Stimulated activated CD4-positive, alpha-beta T cell treated with anti-CD3 and anti-CD28 coated beads, Interleukin-2, amount 100 ng/mL, for 48 hours (primary cell): Measurements from ENCODE around the gene SRRD.
"Not testable (repeated sequence)": the region's sequence is repeated elsewhere in the genome, so short reads cannot be mapped to it uniquely, and the experiment has no call there.

Experiments
- DNase-seq, 2 donors: peaks; one replicate each; pipeline ENCODE4 v3.0.0-alpha.2; 2020

Gene SRRD

GRCh38 chr22:26483439-26484359 is at the start of gene SRRD, which contains the start of gene HPS4:
TSS of gene SRRD (plus strand) at chr22:26483877. CDS start at chr22:26483891, 14 bp downstream.
TSS of gene HPS4 (minus strand) at chr22:26483783. CDS start at chr22:26481762, 2,021 bp downstream.
- DNase-seq = peak; percentile 90 to 91

DNA sequence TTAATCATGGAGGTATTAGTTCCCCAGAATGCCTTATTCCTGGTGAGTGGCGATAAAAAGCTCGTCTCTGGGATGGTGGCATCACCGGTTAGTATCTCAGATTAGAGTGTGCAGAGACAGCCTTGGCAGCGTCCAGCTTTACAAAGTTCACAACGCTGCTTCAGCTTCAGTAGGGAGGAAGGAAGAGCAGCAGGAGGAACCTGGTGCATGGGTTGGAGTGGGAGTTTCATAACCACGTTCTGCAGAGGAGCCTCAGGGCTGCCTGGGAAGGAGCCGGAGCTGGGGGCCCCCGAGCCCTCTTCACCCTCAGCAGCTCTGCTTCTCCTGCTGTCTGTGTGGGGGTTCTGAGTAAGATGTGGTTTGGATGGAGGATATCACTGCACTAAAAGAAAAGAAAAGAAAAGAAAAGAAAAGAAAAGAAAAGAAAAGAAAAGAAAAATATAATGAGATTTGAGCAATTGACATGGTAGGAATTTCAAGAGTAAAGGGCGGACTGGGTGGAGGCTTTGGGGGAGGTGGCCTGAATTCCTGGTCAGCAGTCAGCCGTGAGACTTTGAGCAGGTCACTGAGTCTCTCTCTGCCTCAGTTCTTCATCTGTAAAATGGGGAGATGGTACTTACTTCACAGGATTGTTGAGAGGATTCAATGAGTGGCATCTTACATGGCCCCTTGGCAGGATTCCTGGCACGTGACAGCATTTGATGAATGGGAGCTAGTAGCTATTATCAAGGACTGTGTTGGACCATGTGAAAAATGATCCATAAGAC is 48.2 kb upstream of the SRRD start:
- no peak for DNase-seq

DNA sequence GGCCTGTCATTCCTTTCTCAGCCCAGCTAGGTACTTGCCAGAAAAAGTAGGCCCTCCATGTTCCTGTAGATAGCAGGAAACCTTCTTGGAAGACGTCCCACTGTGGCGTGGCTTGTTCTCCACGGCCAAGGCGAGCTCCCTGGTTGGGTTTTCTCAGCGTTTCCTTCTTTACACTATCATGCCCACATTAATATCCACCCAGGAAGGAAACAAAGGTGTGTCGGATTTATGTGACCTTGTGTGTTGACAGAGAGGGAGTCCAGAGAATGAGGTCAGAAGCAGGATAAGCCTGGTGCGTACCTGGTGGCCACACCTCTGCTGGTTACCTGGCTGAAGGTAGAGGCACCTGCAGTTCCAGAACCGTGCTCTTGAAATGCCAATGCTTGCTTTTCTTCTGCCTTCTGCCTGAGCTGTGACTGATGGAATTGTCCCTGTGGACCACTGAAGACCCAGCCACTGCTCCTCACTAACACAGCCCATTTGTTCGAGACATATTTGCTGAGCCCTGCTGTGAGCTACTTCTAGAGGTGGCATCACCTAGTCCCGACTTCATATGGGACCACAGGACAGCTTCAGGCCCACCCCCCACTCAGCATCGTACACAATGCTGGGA is 46.7 kb upstream of the SRRD start:
- no peak for DNase-seq

DNA sequence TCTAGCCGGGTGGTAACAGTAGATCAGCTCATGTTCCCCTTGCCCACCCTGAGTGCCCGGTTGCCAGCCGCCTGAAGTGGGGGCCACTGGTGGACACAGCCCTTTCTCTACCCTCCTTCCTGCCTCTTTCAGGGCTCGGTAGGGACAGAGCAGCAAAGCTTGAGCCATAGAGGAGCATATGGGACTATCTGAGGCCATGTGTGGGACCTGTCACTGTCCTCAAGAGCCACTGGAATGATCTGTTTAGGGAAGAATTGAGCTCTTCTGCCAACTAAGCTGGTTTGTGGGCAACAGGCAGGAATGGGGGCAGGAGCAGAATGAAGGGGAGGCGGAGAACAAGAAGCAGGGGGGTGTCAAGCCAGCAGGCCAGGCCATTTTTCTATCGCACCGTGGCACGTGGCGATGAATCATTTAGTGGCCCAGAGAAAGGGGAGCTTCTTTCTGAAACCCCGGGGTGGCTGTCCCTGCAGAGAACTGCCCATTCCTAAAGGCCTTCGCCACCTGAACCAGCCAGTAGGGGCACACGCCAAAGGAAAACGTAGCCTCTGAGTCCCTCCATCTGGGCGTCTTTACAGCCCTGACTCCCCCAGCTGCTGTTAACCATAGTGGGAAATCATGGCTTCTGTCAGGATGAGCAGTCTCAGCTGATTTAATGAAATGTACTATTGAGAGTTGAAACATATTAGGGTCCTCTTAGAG is 45.8 kb upstream of the SRRD start:
- DNase-seq = no peak

DNA sequence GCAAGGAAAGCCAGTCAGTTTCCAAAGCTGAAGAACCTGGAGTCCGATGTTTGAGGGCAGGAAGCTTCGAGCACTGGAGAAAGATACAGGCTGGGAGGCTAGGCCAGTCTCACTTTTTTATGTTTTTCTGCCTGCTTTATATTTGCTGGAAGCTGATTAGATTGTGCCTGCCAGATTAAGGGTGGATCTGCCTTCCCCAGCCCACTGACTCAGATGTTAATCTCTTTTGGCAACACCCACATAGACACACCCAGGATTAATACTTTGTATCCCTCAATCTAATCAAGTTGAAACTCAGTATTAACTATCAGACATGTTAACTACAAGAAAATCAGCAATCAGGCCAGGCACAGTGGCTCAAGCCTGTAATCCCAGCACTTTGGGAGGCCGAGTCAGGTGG is 44.9 kb upstream of the SRRD start:
- DNase-seq = not testable (repeated sequence)

- DNase-seq = no peak
These were observed 44.1 kb upstream of the SRRD start for GRCh38 chr22:26439559-26439958.

GRCh38 chr22:26442086-26442756 is 41.5 kb upstream of the SRRD start:
- no peak for DNase-seq

GRCh38 chr22:26443901-26444690 is 39.6 kb upstream of the SRRD start:
- no peak for DNase-seq

DNA sequence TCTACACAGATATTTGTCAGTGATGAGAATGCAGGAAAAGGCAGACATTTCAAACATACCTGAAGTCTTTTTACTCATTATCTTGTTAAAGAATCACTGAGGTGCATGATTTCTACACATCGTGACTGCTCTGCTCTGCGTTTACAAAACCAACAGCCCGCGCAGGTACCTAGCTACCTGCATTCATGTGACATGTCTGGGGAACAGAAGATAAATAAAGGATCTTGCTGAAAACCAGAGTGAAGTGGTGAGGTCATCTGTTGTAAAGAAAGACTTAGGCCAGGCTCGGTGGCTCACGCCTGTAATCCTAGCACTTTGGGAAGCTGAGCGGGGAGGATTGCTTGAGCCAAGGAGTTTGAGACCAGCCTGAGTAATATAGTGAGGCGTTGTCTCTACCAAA is 38.9 kb upstream of the SRRD start:
- no peak for DNase-seq

DNA sequence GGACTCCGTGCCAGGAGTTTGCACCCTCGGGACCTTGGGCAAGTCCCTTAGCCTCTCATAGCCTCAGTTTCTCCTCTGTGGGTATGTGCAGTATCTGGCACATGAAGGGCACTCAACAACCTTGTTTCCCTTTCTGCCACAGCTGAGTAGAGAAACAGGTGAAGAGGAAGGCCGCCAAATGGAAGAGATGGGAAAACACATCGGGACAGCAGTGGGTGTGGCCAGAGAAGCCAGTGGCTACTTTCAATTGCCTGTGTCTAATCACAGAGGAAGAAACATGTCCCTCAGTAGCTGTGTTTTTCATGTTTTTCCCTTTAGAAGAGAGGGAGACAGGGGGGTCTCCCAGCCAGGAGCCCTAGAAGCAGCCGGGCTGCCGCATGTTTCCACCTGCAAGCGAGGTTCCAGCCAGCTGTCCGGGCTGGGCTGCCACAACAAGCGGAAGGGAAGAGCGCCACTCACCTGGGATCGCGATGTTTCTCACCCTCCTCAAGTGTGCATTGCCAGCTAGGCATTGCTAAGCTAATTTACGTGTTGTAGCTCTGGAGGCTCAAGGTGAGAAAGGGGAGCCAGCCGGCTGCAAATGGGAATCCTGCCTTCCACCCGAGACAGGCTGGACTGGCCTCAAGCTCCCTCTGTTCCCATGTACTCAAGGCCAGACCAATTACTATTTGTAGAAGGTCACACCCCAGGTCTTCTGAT is 38.0 kb upstream of the SRRD start:
- DNase-seq = no peak

DNA sequence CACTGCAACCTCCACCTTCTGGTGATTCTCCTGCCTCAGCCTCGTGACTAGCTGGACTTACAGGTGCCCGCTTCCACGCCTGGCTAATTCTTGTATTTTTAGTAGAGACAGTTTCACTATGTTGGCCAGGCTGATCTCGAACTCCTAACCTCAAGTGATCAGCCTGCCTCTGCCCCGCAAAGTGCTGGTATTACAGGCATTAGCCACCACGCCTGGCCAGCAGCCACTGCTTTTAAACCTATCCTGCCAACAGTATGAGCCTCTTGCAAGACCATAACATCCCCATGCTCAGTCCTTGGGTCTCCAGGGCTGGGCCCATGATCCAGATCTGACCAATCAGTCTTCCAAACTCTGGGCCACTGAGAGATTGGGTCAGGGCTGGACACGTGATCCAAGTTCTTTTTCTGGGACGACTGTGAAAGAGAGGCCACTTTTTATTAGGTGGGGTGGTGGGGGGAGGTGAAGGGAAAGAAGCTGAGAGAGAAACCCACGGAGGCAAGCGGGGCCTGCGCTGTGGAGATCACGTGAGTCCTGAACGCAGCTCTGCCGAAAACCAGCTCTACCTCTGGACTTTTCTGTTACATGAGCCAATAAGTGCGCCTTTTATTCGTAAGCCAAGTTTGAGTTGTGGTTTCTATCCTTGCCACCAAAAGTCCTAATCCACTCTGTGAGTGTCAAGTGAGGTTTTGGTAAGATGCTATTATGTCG is 36.7 kb upstream of the SRRD start:
- DNase-seq = no peak

DNA sequence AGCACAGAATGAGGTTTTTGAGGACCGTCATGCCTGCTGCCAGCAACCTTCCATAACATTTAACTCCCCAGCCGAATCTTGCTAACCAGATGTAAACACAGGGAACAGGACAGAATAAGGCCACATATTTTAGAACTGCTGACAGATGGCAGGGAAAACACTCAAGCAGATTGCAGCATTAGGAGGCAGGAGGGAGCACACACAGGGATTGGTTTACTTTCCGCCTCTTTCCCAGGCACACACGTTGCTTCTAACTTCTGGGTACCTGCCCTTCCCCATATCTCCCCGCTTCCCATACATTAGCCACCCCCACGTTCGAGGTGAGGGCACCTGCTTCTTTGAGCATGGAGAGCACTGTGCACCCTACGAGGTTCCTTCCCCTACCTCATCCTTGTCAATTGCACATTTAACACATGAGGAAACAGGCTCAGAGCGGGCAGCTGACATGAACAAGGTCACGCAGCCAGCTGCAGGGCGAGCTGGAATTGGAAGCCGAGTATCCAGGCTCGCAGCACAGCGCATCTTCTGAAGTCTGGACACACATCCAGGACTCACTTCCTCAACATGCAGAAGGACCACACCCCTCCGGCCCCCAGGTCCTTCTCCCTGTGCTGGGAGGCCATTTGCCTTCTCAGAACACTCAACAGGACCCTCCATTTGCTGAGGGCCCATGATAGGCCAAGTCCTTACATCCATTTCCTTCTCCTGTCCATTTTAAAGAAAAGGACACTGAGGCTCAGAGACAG is 35.9 kb upstream of the SRRD start:
- DNase-seq = no peak

DNA sequence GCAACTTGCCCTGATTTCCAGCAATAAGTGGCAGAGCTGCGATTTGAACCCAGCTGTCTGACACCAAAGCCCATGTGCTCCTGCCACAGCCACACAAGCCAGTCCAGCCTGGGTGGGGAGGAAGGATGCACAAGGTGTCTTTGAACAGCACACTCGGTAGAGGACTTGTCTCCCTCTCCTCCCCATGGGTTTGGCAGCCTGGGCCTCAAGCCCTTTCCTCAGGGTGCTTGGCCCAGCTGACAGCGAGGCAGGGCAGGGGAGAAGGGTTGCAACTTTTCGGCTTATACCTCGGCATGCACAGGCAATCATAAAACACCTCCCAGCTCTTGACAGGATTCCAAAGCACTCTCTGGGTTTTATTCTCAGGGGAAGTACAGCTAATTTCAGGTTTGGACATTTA is 35.3 kb upstream of the SRRD start:
- DNase-seq = no peak

DNA sequence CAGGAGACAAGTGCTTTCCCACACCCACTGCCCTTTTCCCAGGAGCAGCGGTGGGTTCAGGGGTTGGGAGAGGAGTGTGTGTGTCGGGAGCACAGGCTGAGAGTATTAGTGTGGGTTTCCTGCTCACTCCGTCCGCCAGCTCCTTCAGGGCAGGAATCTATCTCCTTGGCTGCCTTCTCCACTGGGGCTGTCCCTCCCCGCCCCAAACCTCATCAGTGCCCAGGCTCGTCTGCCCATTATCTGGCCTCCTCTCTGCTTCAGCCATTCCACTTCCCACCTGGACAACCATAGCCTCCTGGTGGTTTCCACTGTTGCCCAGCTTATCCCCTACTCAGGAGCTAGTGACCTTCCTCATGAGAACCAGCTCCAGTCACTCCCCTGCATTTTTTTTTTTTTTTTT is 34.7 kb upstream of the SRRD start:
- DNase-seq = no peak

GRCh38 chr22:26450453-26451185 is 33.1 kb upstream of the SRRD start:
- DNase-seq = no peak

GRCh38 chr22:26452236-26453016 is 31.3 kb upstream of the SRRD start:
- DNase-seq = no peak

GRCh38 chr22:26453216-26453615 is 30.5 kb upstream of the SRRD start:
- no peak for DNase-seq
